Uterine smooth muscle cell (primary cell): Measurements from ENCODE around the gene SLC6A19. TPM values are rescaled to one million over a fixed set of nuclear protein-coding genes. Genes with fewer than 3 reads are reported as not detected.

Experiments
- total RNA-seq: library from RNA; depleted of rRNA; stranded (reverse); fragments of >200 nt; gene quantifications from 2 replicates; pipeline ENCODE4 v1.2.3, GENCODE V29; 2014

SLC6A19 gene
- not detected in 2 replicates for total RNA-seq

GRCh38 chr5:1201327-1202025 lies at the start of gene SLC6A19:
TSS of gene SLC6A19 (plus strand) at chr5:1201595. CDS start at chr5:1201651, 56 bp downstream.

GRCh38 chr5:1225081-1225480 lies 23.7 kb downstream of the SLC6A19 start, which contains the start of gene SLC6A18:
TSS of gene SLC6A18 (plus strand) at chr5:1225381. CDS start at chr5:1225478, 97 bp downstream.

Other genes with a start within 250 kb of the SLC6A19 start
- not detected in 2 replicates for gene NKD2, start 192.8 kb upstream of the SLC6A19 start, total RNA-seq
- gene SLC12A7, start 89.5 kb upstream of the SLC6A19 start, total RNA-seq, result 12.4 and 17.6 TPM in 2 replicates
- not detected in 2 replicates for gene SLC6A18, start 23.8 kb downstream of the SLC6A19 start, total RNA-seq
- gene TERT, start 93.5 kb downstream of the SLC6A19 start, total RNA-seq, result under 0.01 TPM in 1 of 2 replicates, not detected in the other
- gene CLPTM1L, start 143.5 kb downstream of the SLC6A19 start, total RNA-seq, result 209 and 261 TPM in 2 replicates
- gene SLC6A3, start 243.8 kb downstream of the SLC6A19 start, total RNA-seq, result not detected in 2 replicates